DND-41 (cell line): Measurements from ENCODE around the gene RELT.

Experiments
- ATAC-seq: fragments of 200-7000 bp; cut with Tn5 transposase; 3 replicates; pipeline ENCODE4 v1.9.1; 2021; ENCODE audit warnings: low read depth; ENCODE audit not compliant: insufficient read depth
- DNase-seq: peaks from one replicate; pipeline ENCODE4 v3.0.0-alpha.2; 2020
- H2AFZ ChIP-seq: 2 replicates; pipeline ENCODE4 v1.6.0; 2012; ENCODE audit warnings: low read depth, low read length
- H3K27ac ChIP-seq: 2 replicates; pipeline ENCODE4 v1.5.1; 2012; ENCODE audit warnings: low read length, inconsistent platforms
- H3K27me3 ChIP-seq: fragments of 200-600 bp; sonication (generic); 2 replicates; pipeline ENCODE4 v1.6.0; 2012; ENCODE audit warnings: low read length, mild to moderate bottlenecking, inconsistent platforms; ENCODE audit not compliant: insufficient read depth, poor library complexity
- H3K36me3 ChIP-seq: 2 replicates; pipeline ENCODE4 v1.5.1; 2012; ENCODE audit warnings: low read length, inconsistent platforms; ENCODE audit not compliant: insufficient read depth
- H3K4me1 ChIP-seq: 2 replicates; pipeline ENCODE4 v1.5.1; 2012; ENCODE audit warnings: mild to moderate bottlenecking, low read length; ENCODE audit not compliant: insufficient read depth
- H3K4me2 ChIP-seq: 2 replicates; pipeline ENCODE4 v1.6.0; 2012; ENCODE audit warnings: mild to moderate bottlenecking, moderate library complexity, low read length, inconsistent platforms; ENCODE audit not compliant: insufficient read depth
- H3K4me3 ChIP-seq, 2 experiments: fragments of 200-600 bp in 1 of 2; shearing (Covaris generic) in 1 of 2; 2 replicates each; pipeline ENCODE4 v1.5.1; 2012 to 2016; ENCODE audit warnings: inconsistent platforms in 2 of 2, low read length in 2 of 2, mild to moderate bottlenecking in 2 of 2, low read depth in 1 of 2, moderate library complexity in 1 of 2
- H3K79me2 ChIP-seq: 2 replicates; pipeline ENCODE4 v1.6.0; 2012; ENCODE audit warnings: low read length, inconsistent platforms; ENCODE audit not compliant: insufficient read depth
- H3K9ac ChIP-seq: 2 replicates; pipeline ENCODE4 v1.6.0; 2012; ENCODE audit warnings: low read depth, mild to moderate bottlenecking, inconsistent platforms, low read length, moderate library complexity
- H3K9me3 ChIP-seq: 2 replicates; pipeline ENCODE4 v1.5.1; 2012; ENCODE audit warnings: low read length, moderate library complexity, mild to moderate bottlenecking, inconsistent platforms; ENCODE audit not compliant: insufficient read depth, severe bottlenecking
- H4K20me1 ChIP-seq: 2 replicates; pipeline ENCODE4 v1.6.0; 2012; ENCODE audit warnings: low read length; ENCODE audit not compliant: insufficient read depth
- CTCF ChIP-seq: IDR thresholded peaks from 2 replicates; pipeline ENCODE4 v1.5.1; 2012; ENCODE audit warnings: borderline replicate concordance, low read length, moderate library complexity, mild to moderate bottlenecking; ENCODE audit not compliant: poor library complexity, severe bottlenecking; ENCODE audit errors: extremely low read depth
- EZH2 ChIP-seq: IDR thresholded peaks from 3 replicates; pipeline ENCODE4 v1.6.1; 2012; ENCODE audit warnings: borderline replicate concordance, low read depth, mild to moderate bottlenecking, moderate library complexity, low read length, inconsistent platforms; ENCODE audit not compliant: severe bottlenecking

The RELT gene

GRCh38 chr11:73333640-73334383 lies 42.4 kb upstream of the RELT start:
- ATAC-seq: no peak
- H3K79me2 ChIP-seq: no peaks in the 10 kb centered on the region
- H3K4me1 ChIP-seq: peaks cover 6% of the 10 kb centered on the region
- H3K27ac ChIP-seq: no peak overlapping the region
- H3K9me3 ChIP-seq: no peaks in the 10 kb centered on the region
- DNase-seq: no peak
- no peak overlapping the region for H3K4me2 ChIP-seq
- no peak overlapping the region for H2AFZ ChIP-seq
- TF ChIP-seq EZH2: no peak
- no peak for TF ChIP-seq CTCF
- no peaks in the 10 kb centered on the region for H3K36me3 ChIP-seq
- no peaks in the 10 kb centered on the region for H3K27me3 ChIP-seq
- H3K9ac ChIP-seq: no peak overlapping the region
- H3K4me3 ChIP-seq: no peak overlapping the region
- H4K20me1 ChIP-seq: peaks cover 8% of the 10 kb centered on the region

- no peak overlapping the region for H3K4me3 ChIP-seq
- H3K27ac ChIP-seq: no peak overlapping the region
- H3K9me3 ChIP-seq: no peaks in the 10 kb centered on the region
- no peak overlapping the region for H3K9ac ChIP-seq
- TF ChIP-seq CTCF: no peak
- TF ChIP-seq EZH2: no peak
- peaks cover 8% of the 10 kb centered on the region for H4K20me1 ChIP-seq
- no peak overlapping the region for H2AFZ ChIP-seq
- H3K4me1 ChIP-seq: peaks cover 6% of the 10 kb centered on the region
- no peaks in the 10 kb centered on the region for H3K36me3 ChIP-seq
- no peaks in the 10 kb centered on the region for H3K27me3 ChIP-seq
- H3K4me2 ChIP-seq: no peak overlapping the region
- no peak for ATAC-seq
- DNase-seq: no peak
- no peaks in the 10 kb centered on the region for H3K79me2 ChIP-seq
Observed at GRCh38 chr11:73334384-73335203, 41.6 kb upstream of the RELT start.

GRCh38 chr11:73335204-73335923 lies 40.8 kb upstream of the RELT start:
- TF ChIP-seq EZH2 (no peak), CTCF (peak; percentile 99)
- Histone ChIP-seq H2AFZ (no peak overlapping the region), H3K4me1 (peaks cover 6% of the 10 kb centered on the region), H3K4me3 (no peak overlapping the region), H3K9ac (no peak overlapping the region), H3K9me3 (no peaks in the 10 kb centered on the region), H3K27ac (no peak overlapping the region), H3K27me3 (no peaks in the 10 kb centered on the region), H4K20me1 (peaks cover 8% of the 10 kb centered on the region), H3K4me2 (0 out of 2 replicates have a peak overlapping the region, but pooled peaks have one; percentile 6), H3K79me2 (no peaks in the 10 kb centered on the region), H3K36me3 (no peaks in the 10 kb centered on the region)
- ATAC-seq: peak; percentile 82
- DNase-seq: peak; percentile 83
